Nephron progenitor cell (in vitro differentiated cells): ENCODE results near the gene ASB3.

Experiments used
- DNase-seq: peaks from one replicate; pipeline ENCODE4 v3.0.0; 2021
- H3K27ac Mint-ChIP-seq: 2 replicates; pipeline ENCODE4 v1.8.0; 2021; ENCODE audit warnings: mild to moderate bottlenecking, moderate library complexity, mixed read lengths
- H3K27me3 Mint-ChIP-seq: 2 replicates; pipeline ENCODE4 v1.8.0; 2021; ENCODE audit warnings: mild to moderate bottlenecking, low read depth, mixed read lengths; ENCODE audit not compliant: poor library complexity
- H3K36me3 Mint-ChIP-seq: 2 replicates; pipeline ENCODE4 v1.8.0; 2021; ENCODE audit warnings: low read depth, mixed read lengths
- H3K4me1 Mint-ChIP-seq: 2 replicates; pipeline ENCODE4 v1.8.0; 2021; ENCODE audit warnings: mixed read lengths
- H3K4me3 Mint-ChIP-seq: 2 replicates; pipeline ENCODE4 v1.8.0; 2021; ENCODE audit warnings: mild to moderate bottlenecking, moderate library complexity, mixed read lengths
- H3K9me3 Mint-ChIP-seq: 2 replicates; pipeline ENCODE4 v1.8.0; 2021; ENCODE audit warnings: mild to moderate bottlenecking, moderate library complexity, mixed read lengths
- TF ChIP-seq, protein P1 (sequence below): fragments of 200-600 bp; sonication (generic); IDR thresholded peaks from 2 replicates; pipeline ENCODE4 v1.5.0; 2021; ENCODE audit warnings: antibody characterized with exemption

The ASB3 gene

DNA sequence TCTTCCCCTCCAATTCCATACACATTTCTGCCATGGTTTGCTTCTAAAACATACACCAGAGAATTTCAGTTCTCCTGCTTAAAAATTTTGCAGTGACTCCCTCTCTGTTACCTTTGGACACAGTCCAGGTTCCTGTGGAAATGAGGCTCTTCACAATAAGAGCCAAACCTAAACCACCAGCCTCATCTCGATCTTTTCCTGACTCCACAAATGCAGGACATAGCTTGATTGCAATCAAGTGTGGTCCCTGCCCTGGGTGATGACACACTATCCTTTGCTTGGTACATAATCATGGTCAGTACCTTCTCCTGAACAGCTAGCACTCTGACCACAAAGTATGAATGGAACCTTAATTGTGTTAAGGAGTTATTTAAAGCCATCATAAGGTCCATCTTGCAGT lies 154.0 kb downstream of the ASB3 start:
- H3K27me3 Mint-ChIP-seq, result peaks cover 6% of the 10 kb centered on the region
- DNase-seq, result no peak
- peaks cover 13% of the 10 kb centered on the region for H3K4me1 Mint-ChIP-seq
- TF ChIP-seq, protein P1, sequence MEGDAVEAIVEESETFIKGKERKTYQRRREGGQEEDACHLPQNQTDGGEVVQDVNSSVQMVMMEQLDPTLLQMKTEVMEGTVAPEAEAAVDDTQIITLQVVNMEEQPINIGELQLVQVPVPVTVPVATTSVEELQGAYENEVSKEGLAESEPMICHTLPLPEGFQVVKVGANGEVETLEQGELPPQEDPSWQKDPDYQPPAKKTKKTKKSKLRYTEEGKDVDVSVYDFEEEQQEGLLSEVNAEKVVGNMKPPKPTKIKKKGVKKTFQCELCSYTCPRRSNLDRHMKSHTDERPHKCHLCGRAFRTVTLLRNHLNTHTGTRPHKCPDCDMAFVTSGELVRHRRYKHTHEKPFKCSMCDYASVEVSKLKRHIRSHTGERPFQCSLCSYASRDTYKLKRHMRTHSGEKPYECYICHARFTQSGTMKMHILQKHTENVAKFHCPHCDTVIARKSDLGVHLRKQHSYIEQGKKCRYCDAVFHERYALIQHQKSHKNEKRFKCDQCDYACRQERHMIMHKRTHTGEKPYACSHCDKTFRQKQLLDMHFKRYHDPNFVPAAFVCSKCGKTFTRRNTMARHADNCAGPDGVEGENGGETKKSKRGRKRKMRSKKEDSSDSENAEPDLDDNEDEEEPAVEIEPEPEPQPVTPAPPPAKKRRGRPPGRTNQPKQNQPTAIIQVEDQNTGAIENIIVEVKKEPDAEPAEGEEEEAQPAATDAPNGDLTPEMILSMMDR, result no peak
- H3K9me3 Mint-ChIP-seq, result no peaks in the 10 kb centered on the region
- H3K36me3 Mint-ChIP-seq, result no peaks in the 10 kb centered on the region
- H3K4me3 Mint-ChIP-seq, result no peak overlapping the region
- H3K27ac Mint-ChIP-seq, result no peak overlapping the region

DNA sequence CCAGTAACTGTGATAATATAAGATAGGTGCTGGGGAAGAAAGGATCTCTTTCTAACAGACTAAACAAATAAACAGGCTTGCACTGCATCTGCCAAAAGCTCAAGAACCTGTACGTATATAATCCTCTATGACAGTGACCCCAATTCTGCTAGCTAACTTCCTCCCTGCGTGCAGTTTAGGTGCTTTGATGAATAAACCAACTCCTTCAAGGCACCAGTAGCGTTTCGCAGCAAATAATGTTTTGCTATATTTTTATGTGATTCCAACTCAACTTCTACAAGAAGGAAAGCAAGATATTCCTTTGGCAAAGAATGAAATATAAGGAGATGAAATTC lies 154.7 kb downstream of the ASB3 start:
- Mint-ChIP-seq H3K27me3 (peaks cover 6% of the 10 kb centered on the region), H3K4me1 (peaks cover 13% of the 10 kb centered on the region), H3K9me3 (no peaks in the 10 kb centered on the region), H3K4me3 (no peak overlapping the region), H3K27ac (no peak overlapping the region), H3K36me3 (no peaks in the 10 kb centered on the region)
- no peak for DNase-seq
- TF ChIP-seq, protein P1, result no peak

DNA sequence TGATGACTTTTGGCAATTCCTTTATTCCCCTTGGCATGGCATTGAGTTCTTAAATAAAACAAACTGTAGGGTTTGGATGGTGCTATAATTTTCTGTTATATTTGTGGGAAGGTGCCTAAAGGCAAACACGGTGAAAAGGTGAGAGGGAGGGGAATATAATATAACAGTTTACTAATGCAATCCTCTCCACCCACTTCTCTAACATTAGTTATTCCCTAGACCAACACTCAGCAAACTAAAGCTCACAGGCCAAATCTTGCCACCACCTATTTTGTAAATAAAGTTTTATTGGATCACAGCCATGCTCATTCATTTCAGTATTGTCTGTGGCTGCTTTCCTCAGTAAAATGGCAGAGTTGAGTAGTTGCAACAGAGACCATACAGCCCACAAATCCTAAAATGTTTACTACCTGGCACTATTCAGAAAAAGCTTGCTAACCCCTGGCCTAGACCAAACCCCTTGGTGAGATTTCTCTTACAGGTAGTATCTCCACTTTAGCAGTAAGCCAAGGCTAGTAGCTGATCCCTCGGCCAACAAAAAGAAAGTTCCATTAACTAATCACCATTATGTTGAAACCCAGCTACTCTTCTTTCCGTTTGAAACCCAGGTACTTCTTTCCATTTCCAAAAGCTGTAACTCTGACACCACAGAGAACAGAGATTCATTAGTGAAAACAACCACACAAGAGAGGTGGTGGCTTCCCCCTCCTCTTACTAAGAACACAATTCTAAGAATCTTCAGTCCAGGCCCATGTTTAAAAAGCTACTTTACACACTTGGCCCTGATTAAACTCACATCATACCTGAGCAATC lies 155.2 kb downstream of the ASB3 start:
- DNase-seq, result no peak
- H3K27me3 Mint-ChIP-seq, result peaks cover 6% of the 10 kb centered on the region
- no peak overlapping the region for H3K4me3 Mint-ChIP-seq
- H3K9me3 Mint-ChIP-seq, result no peaks in the 10 kb centered on the region
- peaks cover 13% of the 10 kb centered on the region for H3K4me1 Mint-ChIP-seq
- H3K36me3 Mint-ChIP-seq, result no peaks in the 10 kb centered on the region
- H3K27ac Mint-ChIP-seq, result no peak overlapping the region
- TF ChIP-seq, protein P1, result no peak

DNA sequence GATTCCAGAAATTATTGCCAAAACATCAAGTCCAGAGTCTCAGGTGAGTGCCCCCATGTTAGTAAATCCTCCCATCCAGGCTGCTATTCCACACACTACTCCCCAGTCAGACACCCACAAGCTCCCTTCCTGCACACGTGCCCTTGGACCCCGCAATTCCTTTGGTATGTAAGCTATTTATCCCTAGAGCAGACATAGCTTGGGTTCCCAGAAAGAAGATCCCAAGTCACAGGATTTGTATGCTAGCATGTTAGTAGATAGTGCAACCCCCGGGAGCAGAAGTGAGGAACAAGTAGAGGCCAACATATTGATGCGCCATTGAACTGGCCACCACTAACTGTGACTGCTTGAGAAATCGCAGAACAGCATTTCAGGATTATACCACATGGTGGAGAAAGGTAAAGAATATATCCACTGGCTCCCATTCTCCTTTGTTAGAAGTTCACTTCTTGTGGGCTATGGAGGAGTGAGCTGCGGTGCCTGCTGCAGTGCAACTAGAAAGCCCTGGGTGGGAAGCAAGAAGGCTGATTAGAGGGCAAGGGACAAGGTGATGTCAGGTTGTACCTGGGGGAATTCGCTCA lies 156.6 kb downstream of the ASB3 start:
- no peaks in the 10 kb centered on the region for H3K9me3 Mint-ChIP-seq
- H3K4me3 Mint-ChIP-seq, result no peak overlapping the region
- peaks cover 2% of the 10 kb centered on the region for H3K27me3 Mint-ChIP-seq
- no peak overlapping the region for H3K27ac Mint-ChIP-seq
- H3K36me3 Mint-ChIP-seq, result no peaks in the 10 kb centered on the region
- TF ChIP-seq, protein P1, result no peak
- no peak for DNase-seq
- peaks cover 13% of the 10 kb centered on the region for H3K4me1 Mint-ChIP-seq

DNA sequence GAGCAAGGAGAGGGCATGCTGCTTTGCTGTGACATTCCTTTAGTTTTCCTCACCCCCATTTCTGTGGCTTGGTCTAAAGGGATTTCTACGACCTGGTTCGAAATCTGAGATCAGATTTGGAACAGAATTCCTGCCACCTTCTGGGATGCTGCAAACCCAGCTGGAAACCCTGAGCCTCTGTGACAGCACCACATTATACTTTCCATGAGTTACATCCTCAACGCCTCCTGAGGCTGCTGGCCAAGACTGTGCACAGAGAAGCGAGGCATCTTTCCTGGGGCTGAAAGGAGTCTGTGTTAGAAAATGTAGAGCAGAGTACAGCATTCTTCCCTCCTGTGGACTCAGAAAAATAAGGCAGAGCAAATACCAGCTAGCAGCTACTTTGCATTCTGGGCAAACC lies 157.3 kb downstream of the ASB3 start:
- Mint-ChIP-seq H3K27ac (no peak overlapping the region), H3K9me3 (no peaks in the 10 kb centered on the region), H3K4me1 (peaks cover 13% of the 10 kb centered on the region)

More for the DNA sequence above, 157.3 kb downstream of the ASB3 start:
- H3K4me3 Mint-ChIP-seq, result no peak overlapping the region
- H3K27me3 Mint-ChIP-seq, result peaks cover 2% of the 10 kb centered on the region
- TF ChIP-seq, protein P1, result no peak
- DNase-seq, result no peak
- H3K36me3 Mint-ChIP-seq, result no peaks in the 10 kb centered on the region
